HepG2 (cell line): ENCODE results near the gene UBAC2. TPM values are rescaled to one million over a fixed set of nuclear protein-coding genes. Genes with fewer than 3 reads are reported as not detected.

ENCODE experiments used
- ATAC-seq: fragments of 200-7000 bp; cut with Tn5 transposase; 3 replicates; pipeline ENCODE4 v1.9.1; 2020; ENCODE audit warnings: mild to moderate bottlenecking, moderate library complexity
- BruUV-seq: library from RNA; stranded (reverse); fragments of 400-500 nt; replicated peaks from 2 replicates; lab custom pipeline; 2021; lab: Mats Ljungman, UMichigan
- CTCF ChIA-PET: fragments of 300-600 bp; formaldehyde crosslinking; extraction: SDS; loops from one replicate; lab custom pipeline; 2021; ENCODE audit warnings: low total read pairs, inconsistent platforms, low intra/inter-chr PET ratio; lab: Yijun Ruan, JAX
- POLR2A ChIA-PET: fragments of 350-600 bp; sonication (Branson Sonifier 250); formaldehyde crosslinking; loops from one replicate; lab custom pipeline; 2020; ENCODE audit warnings: antibody characterized with exemption, inconsistent platforms; lab: Yijun Ruan, JAX
- DNase-seq: peaks from one replicate; pipeline ENCODE4 v3.0.0-alpha.2; 2015; ENCODE audit warnings: low spot score
- FAIRE-seq: peaks from 3 replicates; lab custom pipeline; 2011; peaks lifted over from hg19 to GRCh38; lab: Jason Lieb, UNC
- H2AFZ ChIP-seq: one replicate; pipeline ENCODE4 v1.6.1; 2011; ENCODE audit warnings: low read length, inconsistent platforms
- H3K27ac ChIP-seq: fragments of 300-600 bp; 3 replicates; pipeline ENCODE4 v1.8.0; 2011; ENCODE audit warnings: mixed run types, mild to moderate bottlenecking, mixed read lengths, low read length, inconsistent platforms; ENCODE audit not compliant: insufficient read depth; ENCODE audit errors: extremely low read length
- H3K27me3 ChIP-seq, 2 experiments: fragments of 200-600 bp in 1 of 2; 2 replicates in 1 of 2; 3 replicates in 1 of 2; pipeline versions ENCODE4 v1.6.0 to v1.8.0; 2011; ENCODE audit warnings: low read length in 2 of 2, mild to moderate bottlenecking in 2 of 2, moderate library complexity in 2 of 2, inconsistent platforms in 1 of 2; ENCODE audit not compliant: insufficient read depth in 2 of 2, control insufficient read depth in 1 of 2
- H3K36me3 ChIP-seq, 2 experiments: fragments of 200-600 bp in 1 of 2; replicated peaks in 1 of 2; 2 replicates in 1 of 2; 3 replicates in 1 of 2; pipeline versions ENCODE4 v1.5.1 to v1.8.0; 2011; ENCODE audit warnings: low read length in 2 of 2, inconsistent platforms in 1 of 2; ENCODE audit not compliant: insufficient read depth in 2 of 2, control insufficient read depth in 1 of 2
- H3K4me1 ChIP-seq: 2 replicates; pipeline ENCODE4 v1.5.1; 2012; ENCODE audit warnings: low read length, inconsistent platforms; ENCODE audit not compliant: insufficient read depth
- H3K4me2 ChIP-seq: 2 replicates; pipeline ENCODE4 v1.6.0; 2011; ENCODE audit warnings: low read depth, low read length, inconsistent platforms
- H3K4me3 ChIP-seq, 3 experiments: fragments of 200-600 bp in 1 of 3; sonication (generic), shearing (Covaris generic) in 1 of 3; replicated peaks in 1 of 3; 2 replicates each; pipeline ENCODE4 v1.5.1; 2011 to 2016; ENCODE audit warnings: low read length in 3 of 3, inconsistent platforms in 2 of 3, low read depth in 2 of 3, mild to moderate bottlenecking in 2 of 3, control low read depth in 1 of 3, mixed read lengths in 1 of 3; ENCODE audit not compliant: insufficient read depth in 1 of 3
- H3K79me2 ChIP-seq: one replicate; pipeline ENCODE4 v1.6.1; 2011; ENCODE audit warnings: low read length, inconsistent platforms; ENCODE audit not compliant: insufficient read depth
- H3K9ac ChIP-seq: 2 replicates; pipeline ENCODE4 v1.6.0; 2011; ENCODE audit warnings: mild to moderate bottlenecking, low read depth, low read length, inconsistent platforms; ENCODE audit not compliant: insufficient read depth
- H3K9me3 ChIP-seq: 2 replicates; pipeline ENCODE4 v1.5.1; 2012; ENCODE audit warnings: mild to moderate bottlenecking, low read length
- H4K20me1 ChIP-seq: 2 replicates; pipeline ENCODE4 v1.6.0; 2011; ENCODE audit warnings: inconsistent platforms, mild to moderate bottlenecking, low read length, moderate library complexity; ENCODE audit not compliant: insufficient read depth
- ARID2 ChIP-seq: sonication (generic); formaldehyde crosslinking; IDR thresholded peaks from 2 replicates; pipeline ENCODE4 v1.8.1; 2022; ENCODE audit warnings: mild to moderate bottlenecking, missing genetic modification reagents, borderline replicate concordance
- NCOR1 ChIP-seq: fragments of 200-600 bp; sonication (generic); IDR thresholded peaks from 2 replicates; pipeline ENCODE4 v1.7.0; 2017; ENCODE audit warnings: antibody characterized with exemption, low read length, borderline replicate concordance
- NR2C2 ChIP-seq: sonication (generic); formaldehyde crosslinking; IDR thresholded peaks from 2 replicates; pipeline ENCODE4 v1.4.0; 2020; ENCODE audit warnings: missing genetic modification reagents, mild to moderate bottlenecking, moderate library complexity, borderline replicate concordance
- ZNF256 ChIP-seq: sonication (generic); formaldehyde crosslinking; conservative IDR thresholded peaks from 2 replicates; pipeline ENCODE4 v1.4.0; 2020; ENCODE audit warnings: missing genetic modification reagents
- ZNF432 ChIP-seq: sonication (generic); formaldehyde crosslinking; IDR thresholded peaks from 2 replicates; pipeline ENCODE4 v1.5.0; 2020; ENCODE audit warnings: missing genetic modification reagents, mild to moderate bottlenecking, borderline replicate concordance
- ZNF883 ChIP-seq: sonication (generic); formaldehyde crosslinking; IDR thresholded peaks from 2 replicates; pipeline ENCODE4 v1.5.1; 2020; ENCODE audit warnings: mild to moderate bottlenecking, missing genetic modification reagents; ENCODE audit errors: not compliant biosample characterization
- WGBS: methylation state at CpG from one replicate; pipeline ENCODE4 v1.1.6; 2017; ENCODE audit warnings: low lambda C conversion rate; 5-methylcytosine and 5-hydroxymethylcytosine counted together
- in situ Hi-C: cut with HindIII; loops from 2 replicates; pipeline ENCODE4 v1.10.0; 2017; ENCODE audit warnings: low pct_unique_long_range_greater_than_20kb; ENCODE audit not compliant: extremely low pct_ligation_motif_present
- intact Hi-C: fragments of 100-400 bp; cut with micrococcal nuclease; formaldehyde crosslinking; loops from one replicate; pipeline ENCODE4 v1.10.0; 2022; ENCODE audit not compliant: unreplicated experiment
- polyA plus RNA-seq, 8 experiments: library from polyadenylated mRNA; depleted of rRNA in 3 of 8; stranded (reverse) in 7 of 8; unstranded in 1 of 8; fragments of >200 nt; fragmentation: Illumina TruSeq in 4 of 8; extraction: Trizol in 4 of 8; gene quantifications; 2 replicates each; pipeline versions ENCODE4 v1.2.1 to v1.2.3, GENCODE V29; 2011 to 2016; ENCODE audit warnings: low read depth in 4 of 8, missing spikeins in 1 of 8, mixed read lengths in 1 of 8; ENCODE audit not compliant: insufficient read depth in 1 of 8
- total RNA-seq, 5 experiments: library from RNA; depleted of rRNA; stranded (reverse); fragments of >200 nt; fragmentation: Illumina TruSeq; extraction: Trizol; gene quantifications; 2 replicates each; pipeline ENCODE4 v1.2.3, GENCODE V29; 2016; ENCODE audit warnings: low read depth in 1 of 5
- TF ChIP-seq, protein P1 (sequence below): sonication (generic); formaldehyde crosslinking; IDR thresholded peaks from 2 replicates; pipeline ENCODE4 v1.5.0; 2020; ENCODE audit warnings: mild to moderate bottlenecking, missing genetic modification reagents
- TF ChIP-seq, protein P2 (sequence below): sonication (generic); formaldehyde crosslinking; conservative IDR thresholded peaks from 2 replicates; pipeline ENCODE4 v1.4.0; 2020; ENCODE audit warnings: mild to moderate bottlenecking, missing genetic modification reagents, moderate library complexity

UBAC2 gene
- total and polyA plus RNA-seq, 2 of the 13 experiments (the other 11 are each of a cell fraction or from before 2014, with no cell fraction given): 61.3 to 80.8 TPM

DNA sequence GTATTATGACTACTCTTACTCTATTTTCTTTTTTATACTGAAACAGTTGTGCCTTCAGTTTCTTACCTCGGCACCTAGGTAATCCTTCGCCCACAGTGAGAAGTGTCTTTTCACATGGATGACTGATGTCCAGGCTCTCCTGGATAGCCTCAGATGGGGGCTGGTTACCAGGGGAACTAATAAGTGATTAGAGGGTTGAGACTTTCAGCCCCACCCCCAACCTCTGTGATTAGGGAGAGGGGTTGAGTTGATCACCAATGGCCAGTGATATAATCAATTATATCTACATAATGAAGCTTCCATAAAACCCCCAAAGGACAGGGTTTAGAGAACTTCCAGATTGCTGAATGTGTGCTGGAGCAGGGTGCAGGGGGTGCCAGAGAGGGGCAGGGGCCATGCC is 149.5 kb downstream of the UBAC2 start:
- in situ Hi-C loops (no loop called here), intact Hi-C loops (no loop called here)
- Histone ChIP-seq H2AFZ (no peak overlapping the region), H3K27ac (no peak overlapping the region), H3K9me3 (no peaks in the 10 kb centered on the region), H3K36me3 (peaks cover 1 to 42% of the 10 kb centered on the region in 2 experiments; a peak in 3 of 5 replicates), H3K4me1 (no peaks in the 10 kb centered on the region), H3K27me3 (no peaks in the 10 kb centered on the region; a peak in 1 of 5 replicates), H3K4me3 (no peak overlapping the region), H3K79me2 (no peaks in the 10 kb centered on the region), H3K4me2 (no peak overlapping the region)
- DNase-seq (no peak), FAIRE-seq (no peak), ATAC-seq (no peak)
- 99% methylated on average over 2 of the region's 2 CpGs for WGBS
- BruUV-seq: no TSS peak
- CTCF ChIA-PET: no interaction called here
- TF ChIP-seq NR2C2 (CRISPR knock-in tag) (no peak), ZNF432 (CRISPR knock-in tag) (no peak), ZNF883 (no peak), ARID2 (CRISPR knock-in tag) (no peak), NCOR1 (no peak), ZNF256 (CRISPR knock-in tag) (no peak)
- TF ChIP-seq, protein P1, sequence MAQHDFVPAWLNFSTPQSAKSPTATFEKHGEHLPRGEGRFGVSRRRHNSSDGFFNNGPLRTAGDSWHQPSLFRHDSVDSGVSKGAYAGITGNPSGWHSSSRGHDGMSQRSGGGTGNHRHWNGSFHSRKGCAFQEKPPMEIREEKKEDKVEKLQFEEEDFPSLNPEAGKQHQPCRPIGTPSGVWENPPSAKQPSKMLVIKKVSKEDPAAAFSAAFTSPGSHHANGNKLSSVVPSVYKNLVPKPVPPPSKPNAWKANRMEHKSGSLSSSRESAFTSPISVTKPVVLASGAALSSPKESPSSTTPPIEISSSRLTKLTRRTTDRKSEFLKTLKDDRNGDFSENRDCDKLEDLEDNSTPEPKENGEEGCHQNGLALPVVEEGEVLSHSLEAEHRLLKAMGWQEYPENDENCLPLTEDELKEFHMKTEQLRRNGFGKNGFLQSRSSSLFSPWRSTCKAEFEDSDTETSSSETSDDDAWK: no peak
- TF ChIP-seq, protein P2, sequence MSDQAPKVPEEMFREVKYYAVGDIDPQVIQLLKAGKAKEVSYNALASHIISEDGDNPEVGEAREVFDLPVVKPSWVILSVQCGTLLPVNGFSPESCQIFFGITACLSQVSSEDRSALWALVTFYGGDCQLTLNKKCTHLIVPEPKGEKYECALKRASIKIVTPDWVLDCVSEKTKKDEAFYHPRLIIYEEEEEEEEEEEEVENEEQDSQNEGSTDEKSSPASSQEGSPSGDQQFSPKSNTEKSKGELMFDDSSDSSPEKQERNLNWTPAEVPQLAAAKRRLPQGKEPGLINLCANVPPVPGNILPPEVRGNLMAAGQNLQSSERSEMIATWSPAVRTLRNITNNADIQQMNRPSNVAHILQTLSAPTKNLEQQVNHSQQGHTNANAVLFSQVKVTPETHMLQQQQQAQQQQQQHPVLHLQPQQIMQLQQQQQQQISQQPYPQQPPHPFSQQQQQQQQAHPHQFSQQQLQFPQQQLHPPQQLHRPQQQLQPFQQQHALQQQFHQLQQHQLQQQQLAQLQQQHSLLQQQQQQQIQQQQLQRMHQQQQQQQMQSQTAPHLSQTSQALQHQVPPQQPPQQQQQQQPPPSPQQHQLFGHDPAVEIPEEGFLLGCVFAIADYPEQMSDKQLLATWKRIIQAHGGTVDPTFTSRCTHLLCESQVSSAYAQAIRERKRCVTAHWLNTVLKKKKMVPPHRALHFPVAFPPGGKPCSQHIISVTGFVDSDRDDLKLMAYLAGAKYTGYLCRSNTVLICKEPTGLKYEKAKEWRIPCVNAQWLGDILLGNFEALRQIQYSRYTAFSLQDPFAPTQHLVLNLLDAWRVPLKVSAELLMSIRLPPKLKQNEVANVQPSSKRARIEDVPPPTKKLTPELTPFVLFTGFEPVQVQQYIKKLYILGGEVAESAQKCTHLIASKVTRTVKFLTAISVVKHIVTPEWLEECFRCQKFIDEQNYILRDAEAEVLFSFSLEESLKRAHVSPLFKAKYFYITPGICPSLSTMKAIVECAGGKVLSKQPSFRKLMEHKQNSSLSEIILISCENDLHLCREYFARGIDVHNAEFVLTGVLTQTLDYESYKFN (CRISPR knock-in tag): no peak
- TF ChIP-seq, all 625 proteins: peak for 0
- no peaks in the 10 kb centered on the region; the same call in 1 of the 2 replicates for H4K20me1 ChIP-seq
- POLR2A ChIA-PET: no interaction called here
- no peak overlapping the region for H3K9ac ChIP-seq
